Hepatocyte (in vitro differentiated cells): ENCODE measurements around the gene SSBP3.

ENCODE experiments used
- EZH2 ChIP-seq: fragments of 200-600 bp; sonication (generic); IDR thresholded peaks from 2 replicates; pipeline ENCODE4 v1.6.1; 2016; ENCODE audit warnings: antibody characterized with exemption, mild to moderate bottlenecking, borderline replicate concordance
- EZH2phosphoT487 ChIP-seq: fragments of 200-600 bp; sonication (generic); IDR thresholded peaks from one replicate; pipeline ENCODE4 v1.6.1; 2018; ENCODE audit warnings: antibody characterized with exemption, mild to moderate bottlenecking, low read depth, moderate library complexity; ENCODE audit not compliant: unreplicated experiment, severe bottlenecking
- TF ChIP-seq, protein P1 (sequence below): fragments of 200-600 bp; sonication (generic); IDR thresholded peaks from 2 replicates; pipeline ENCODE4 v1.5.1; 2016; ENCODE audit warnings: antibody characterized with exemption, mild to moderate bottlenecking; ENCODE audit not compliant: poor library complexity

DNA sequence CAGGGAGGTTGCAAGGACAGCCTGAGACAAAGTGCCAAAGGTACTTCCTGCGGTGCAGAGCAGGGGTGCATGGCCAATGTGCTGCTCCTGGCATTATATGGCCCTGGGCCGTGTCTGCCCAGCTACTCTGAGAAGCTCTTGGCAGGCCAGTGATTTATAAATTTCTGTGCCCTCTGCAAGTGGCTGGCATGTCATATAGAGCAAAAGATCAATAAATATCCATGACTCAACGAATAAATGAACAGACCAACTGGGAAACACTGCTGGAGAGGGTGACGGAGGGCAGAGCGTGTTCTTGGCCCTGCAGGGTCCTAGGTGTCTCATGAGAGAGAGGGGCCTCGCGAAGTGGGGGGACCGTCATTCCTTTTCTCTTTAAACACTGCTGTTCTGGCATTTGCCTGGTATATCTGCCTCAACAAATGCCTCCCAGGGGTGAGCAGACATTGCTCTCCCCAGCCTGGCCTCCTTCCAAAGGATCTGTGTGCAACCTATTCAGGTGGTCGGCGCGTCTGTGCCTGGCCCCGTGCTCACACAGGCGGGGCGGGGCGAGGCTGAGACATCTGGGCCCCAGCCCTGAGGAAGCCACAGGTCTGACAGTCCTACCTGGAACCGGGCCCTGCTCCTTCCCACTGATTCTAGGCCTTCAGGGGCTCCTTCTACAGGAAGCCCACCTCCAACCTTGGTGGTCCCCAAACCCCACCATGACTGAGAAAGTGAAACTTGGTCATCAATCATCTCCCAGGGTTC lies 123.9 kb downstream of the SSBP3 start:
- TF ChIP-seq, protein P1, sequence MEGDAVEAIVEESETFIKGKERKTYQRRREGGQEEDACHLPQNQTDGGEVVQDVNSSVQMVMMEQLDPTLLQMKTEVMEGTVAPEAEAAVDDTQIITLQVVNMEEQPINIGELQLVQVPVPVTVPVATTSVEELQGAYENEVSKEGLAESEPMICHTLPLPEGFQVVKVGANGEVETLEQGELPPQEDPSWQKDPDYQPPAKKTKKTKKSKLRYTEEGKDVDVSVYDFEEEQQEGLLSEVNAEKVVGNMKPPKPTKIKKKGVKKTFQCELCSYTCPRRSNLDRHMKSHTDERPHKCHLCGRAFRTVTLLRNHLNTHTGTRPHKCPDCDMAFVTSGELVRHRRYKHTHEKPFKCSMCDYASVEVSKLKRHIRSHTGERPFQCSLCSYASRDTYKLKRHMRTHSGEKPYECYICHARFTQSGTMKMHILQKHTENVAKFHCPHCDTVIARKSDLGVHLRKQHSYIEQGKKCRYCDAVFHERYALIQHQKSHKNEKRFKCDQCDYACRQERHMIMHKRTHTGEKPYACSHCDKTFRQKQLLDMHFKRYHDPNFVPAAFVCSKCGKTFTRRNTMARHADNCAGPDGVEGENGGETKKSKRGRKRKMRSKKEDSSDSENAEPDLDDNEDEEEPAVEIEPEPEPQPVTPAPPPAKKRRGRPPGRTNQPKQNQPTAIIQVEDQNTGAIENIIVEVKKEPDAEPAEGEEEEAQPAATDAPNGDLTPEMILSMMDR = no peak
- no peak for TF ChIP-seq EZH2
- TF ChIP-seq EZH2phosphoT487 = no peak
